ENCODE data around the gene MRPL43. TPM values are rescaled to one million over a fixed set of nuclear protein-coding genes. Genes with fewer than 3 reads are reported as not detected.
A peak's percentile ranks its signal among the peaks of the same experiment; 100 is the strongest.

MRPL43 gene
- total and polyA plus RNA-seq, 2 experiments from 2014 or later = 114 to 128 TPM

GRCh38 chr10:100968863-100969186 is 18.5 kb downstream of the MRPL43 start:
- Histone ChIP-seq H3K4me3 (peak overlapping the region; percentile 81), H3K9me3 (ENCODE audit: low read depth) (no peaks in the 10 kb centered on the region), H3K27ac (no peak overlapping the region), H3K27me3 (no peaks in the 10 kb centered on the region), H3K36me3 (no peaks in the 10 kb centered on the region), H3K4me1 (ENCODE audit: low read depth) (peaks cover 9% of the 10 kb centered on the region)
- no peak for DNase-seq (ENCODE audit: low read depth in 1 of 2, low spot score in 1 of 2)
- TF ChIP-seq, protein P1, sequence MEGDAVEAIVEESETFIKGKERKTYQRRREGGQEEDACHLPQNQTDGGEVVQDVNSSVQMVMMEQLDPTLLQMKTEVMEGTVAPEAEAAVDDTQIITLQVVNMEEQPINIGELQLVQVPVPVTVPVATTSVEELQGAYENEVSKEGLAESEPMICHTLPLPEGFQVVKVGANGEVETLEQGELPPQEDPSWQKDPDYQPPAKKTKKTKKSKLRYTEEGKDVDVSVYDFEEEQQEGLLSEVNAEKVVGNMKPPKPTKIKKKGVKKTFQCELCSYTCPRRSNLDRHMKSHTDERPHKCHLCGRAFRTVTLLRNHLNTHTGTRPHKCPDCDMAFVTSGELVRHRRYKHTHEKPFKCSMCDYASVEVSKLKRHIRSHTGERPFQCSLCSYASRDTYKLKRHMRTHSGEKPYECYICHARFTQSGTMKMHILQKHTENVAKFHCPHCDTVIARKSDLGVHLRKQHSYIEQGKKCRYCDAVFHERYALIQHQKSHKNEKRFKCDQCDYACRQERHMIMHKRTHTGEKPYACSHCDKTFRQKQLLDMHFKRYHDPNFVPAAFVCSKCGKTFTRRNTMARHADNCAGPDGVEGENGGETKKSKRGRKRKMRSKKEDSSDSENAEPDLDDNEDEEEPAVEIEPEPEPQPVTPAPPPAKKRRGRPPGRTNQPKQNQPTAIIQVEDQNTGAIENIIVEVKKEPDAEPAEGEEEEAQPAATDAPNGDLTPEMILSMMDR (IDR thresholded peaks at IDR 0.05; ENCODE audit: low read depth, low read length) = no peak

- TF ChIP-seq, protein P1 (IDR thresholded peaks at IDR 0.05; ENCODE audit: low read depth, low read length) = no peak
- Histone ChIP-seq H3K27me3 (no peaks in the 10 kb centered on the region), H3K27ac (no peak overlapping the region), H3K36me3 (peaks cover 1% of the 10 kb centered on the region), H3K4me3 (no peak overlapping the region), H3K4me1 (ENCODE audit: low read depth) (peaks cover 9% of the 10 kb centered on the region), H3K9me3 (ENCODE audit: low read depth) (no peaks in the 10 kb centered on the region)
- DNase-seq (ENCODE audit: low read depth in 1 of 2, low spot score in 1 of 2) = no peak
These were observed 19.1 kb downstream of the MRPL43 start for GRCh38 chr10:100968062-100968736.

GRCh38 chr10:100967332-100967731 is 20.0 kb downstream of the MRPL43 start:
- no peaks in the 10 kb centered on the region for H3K9me3 ChIP-seq (ENCODE audit: low read depth)
- peak overlapping the region; percentile 74 for H3K27ac ChIP-seq
- H3K4me3 ChIP-seq = no peak overlapping the region
- H3K36me3 ChIP-seq = peaks cover 10% of the 10 kb centered on the region
- TF ChIP-seq, protein P1 (IDR thresholded peaks at IDR 0.05; ENCODE audit: low read depth, low read length) = no peak
- H3K4me1 ChIP-seq (ENCODE audit: low read depth) = peaks cover 9% of the 10 kb centered on the region
- no peaks in the 10 kb centered on the region for H3K27me3 ChIP-seq
- DNase-seq (ENCODE audit: low read depth in 1 of 2, low spot score in 1 of 2) = no peak

DNA sequence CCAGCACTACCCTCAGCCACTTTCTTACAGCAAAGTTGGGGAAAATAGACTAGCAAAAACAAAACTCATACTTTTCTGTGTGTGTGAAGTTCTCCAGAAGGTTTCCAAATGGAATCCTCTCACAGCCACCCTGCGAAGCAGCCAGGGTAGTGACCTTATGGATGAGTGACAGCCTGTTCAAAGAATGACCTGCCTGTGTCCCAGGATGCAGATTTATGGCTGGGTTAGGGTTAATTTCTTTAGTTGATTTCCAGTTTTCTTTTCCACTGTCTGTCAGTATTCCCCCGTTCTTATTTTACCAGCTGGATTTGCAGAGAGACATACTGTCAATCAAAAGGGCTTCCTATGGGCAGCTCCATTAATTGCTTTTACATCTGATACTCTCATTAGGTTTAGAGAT is 20.4 kb downstream of the MRPL43 start:
- Histone ChIP-seq H3K9me3 (ENCODE audit: low read depth) (no peaks in the 10 kb centered on the region), H3K4me3 (no peak overlapping the region), H3K36me3 (peaks cover 14% of the 10 kb centered on the region), H3K27ac (peak overlapping the region; percentile 74), H3K4me1 (ENCODE audit: low read depth) (peaks cover 9% of the 10 kb centered on the region), H3K27me3 (no peaks in the 10 kb centered on the region)
- TF ChIP-seq, protein P1 (IDR thresholded peaks at IDR 0.05; ENCODE audit: low read depth, low read length) = no peak
- DNase-seq (ENCODE audit: low read depth in 1 of 2, low spot score in 1 of 2) = no peak

DNA sequence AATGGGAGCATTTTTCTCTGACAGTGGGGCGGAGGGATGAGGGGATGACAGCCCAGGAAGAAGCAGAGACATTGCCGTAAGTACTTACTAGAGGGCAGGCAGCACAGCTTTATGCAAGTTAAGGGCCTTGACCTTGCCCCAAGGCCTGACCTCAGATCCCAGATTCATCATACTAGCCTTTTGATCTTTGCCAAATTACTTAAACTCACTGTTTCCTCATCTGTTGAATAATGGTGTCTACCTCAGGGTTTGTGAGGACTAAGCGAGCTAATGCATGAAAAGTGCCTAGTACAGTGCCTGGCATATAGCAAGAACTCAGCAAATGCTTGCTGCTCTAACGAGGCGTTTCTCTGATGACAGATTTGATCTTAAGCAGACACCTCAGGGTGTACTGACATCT is 21.5 kb downstream of the MRPL43 start:
- Histone ChIP-seq H3K4me3 (no peak overlapping the region), H3K36me3 (peaks cover 20% of the 10 kb centered on the region), H3K9me3 (ENCODE audit: low read depth) (no peaks in the 10 kb centered on the region), H3K4me1 (ENCODE audit: low read depth) (peaks cover 9% of the 10 kb centered on the region), H3K27ac (peak overlapping the region; percentile 74), H3K27me3 (no peaks in the 10 kb centered on the region)
- no peak for DNase-seq (ENCODE audit: low read depth in 1 of 2, low spot score in 1 of 2)
- TF ChIP-seq, protein P1 (IDR thresholded peaks at IDR 0.05; ENCODE audit: low read depth, low read length) = no peak

Measured in cardiac muscle cell (in vitro differentiated cells and primary cell).